ENCODE results near the gene DENND10. TPM values are rescaled to one million over a fixed set of nuclear protein-coding genes. Genes with fewer than 3 reads are reported as not detected.
"Not testable (repeated sequence)": the region's sequence is repeated elsewhere in the genome, so short reads cannot be mapped to it uniquely, and the experiment has no call there.

DENND10 gene
- total RNA-seq, 2 experiments from 2014 or later = 38.8 to 43.1 TPM

- H3K27me3 Mint-ChIP-seq = no peaks in the 10 kb centered on the region
- H3K27ac Mint-ChIP-seq = no peak overlapping the region
- H3K4me1 Mint-ChIP-seq = peaks cover 28% of the 10 kb centered on the region
- POLR2A ChIA-PET = interaction anchor here (0.5 to 1.6 kb wide), 2 partner anchors 14 to 409 kb away, joined by 3 to 5 read pairs; no protein-coding TSS in a partner anchor
- no peak overlapping the region for H3K4me3 Mint-ChIP-seq
- H3K9me3 Mint-ChIP-seq = no peaks in the 10 kb centered on the region
- peaks cover 20% of the 10 kb centered on the region for H3K36me3 Mint-ChIP-seq
- ATAC-seq (ENCODE audit: low read depth) = no peak
- no peak for DNase-seq
Measured at GRCh38 chr10:119176166-119176565, 72.3 kb downstream of the DENND10 start.

GRCh38 chr10:119177708-119178371 lies 73.9 kb downstream of the DENND10 start:
- peak overlapping the region; percentile 87 for H3K27ac Mint-ChIP-seq
- no peaks in the 10 kb centered on the region for H3K9me3 Mint-ChIP-seq
- POLR2A ChIA-PET = interaction anchor here (1.2 kb wide), 1 partner anchor 29 kb away, joined by 4 read pairs; the partner anchor contains the start of gene GRK5
- ATAC-seq (ENCODE audit: low read depth) (peak; percentile 21), DNase-seq (no peak)
- H3K36me3 Mint-ChIP-seq = peaks cover 12% of the 10 kb centered on the region
- peak overlapping the region; percentile 93 for H3K4me3 Mint-ChIP-seq
- H3K27me3 Mint-ChIP-seq = no peaks in the 10 kb centered on the region
- H3K4me1 Mint-ChIP-seq = peaks cover 26% of the 10 kb centered on the region

DNA sequence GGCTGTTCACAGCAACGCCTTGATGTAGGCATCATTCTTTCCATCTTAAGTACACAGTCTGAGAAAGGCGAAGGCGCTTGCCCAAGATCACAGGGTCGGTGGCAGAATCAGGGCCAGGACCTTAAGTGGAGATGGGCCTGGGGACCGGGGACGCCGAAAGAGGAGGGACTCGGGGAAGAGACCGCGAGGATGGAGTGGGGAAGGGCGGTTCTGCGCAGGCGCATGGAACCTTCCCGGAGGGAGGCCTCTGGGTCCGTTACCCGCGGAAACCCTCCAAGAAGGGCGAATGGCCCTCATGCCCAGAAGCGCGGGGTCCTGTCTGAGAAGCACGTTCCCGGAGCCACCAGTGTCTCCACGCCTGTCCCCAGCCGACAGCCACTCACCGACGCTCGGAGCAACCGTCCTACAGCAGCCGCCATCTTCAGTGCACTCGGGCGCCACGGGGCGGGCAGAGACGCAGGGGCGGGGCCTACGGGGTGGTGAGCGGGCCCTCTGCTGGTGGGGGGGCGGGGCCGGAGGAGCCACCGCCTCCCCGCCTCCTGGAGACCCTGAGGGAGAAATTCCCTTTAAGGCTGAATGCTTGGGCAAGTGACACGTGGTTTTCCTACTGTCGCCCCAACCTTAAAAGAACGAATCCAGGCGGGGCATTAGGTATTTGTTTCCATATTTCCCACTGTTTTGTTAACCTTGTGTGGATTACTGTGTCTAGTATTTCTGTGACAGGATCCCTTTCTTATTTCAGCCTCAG lies 74.6 kb downstream of the DENND10 start, which contains the start of gene PRDX3:
Gene PRDX3 (minus strand): TSS at position 441 of the 748 bp plus-strand sequence. CDS start 22 bp downstream, at position 419.
- no peaks in the 10 kb centered on the region for H3K9me3 Mint-ChIP-seq
- H3K36me3 Mint-ChIP-seq = peaks cover 11% of the 10 kb centered on the region
- POLR2A ChIA-PET = interaction anchor here (0.6 to 1.3 kb wide), 6 partner anchors 12 to 99 kb away, joined by 3 to 6 read pairs (median 4); partner anchors contain the start of gene GRK5
- H3K4me1 Mint-ChIP-seq = peaks cover 26% of the 10 kb centered on the region
- peak within 1 kb of the TSS; percentile 87 for H3K27ac Mint-ChIP-seq
- no peaks in the 10 kb centered on the region for H3K27me3 Mint-ChIP-seq
- H3K4me3 Mint-ChIP-seq = peak within 1 kb of the TSS; percentile 93
- peak; percentile 96 for ATAC-seq (ENCODE audit: low read depth)
- DNase-seq = peak; percentile 97

DNA sequence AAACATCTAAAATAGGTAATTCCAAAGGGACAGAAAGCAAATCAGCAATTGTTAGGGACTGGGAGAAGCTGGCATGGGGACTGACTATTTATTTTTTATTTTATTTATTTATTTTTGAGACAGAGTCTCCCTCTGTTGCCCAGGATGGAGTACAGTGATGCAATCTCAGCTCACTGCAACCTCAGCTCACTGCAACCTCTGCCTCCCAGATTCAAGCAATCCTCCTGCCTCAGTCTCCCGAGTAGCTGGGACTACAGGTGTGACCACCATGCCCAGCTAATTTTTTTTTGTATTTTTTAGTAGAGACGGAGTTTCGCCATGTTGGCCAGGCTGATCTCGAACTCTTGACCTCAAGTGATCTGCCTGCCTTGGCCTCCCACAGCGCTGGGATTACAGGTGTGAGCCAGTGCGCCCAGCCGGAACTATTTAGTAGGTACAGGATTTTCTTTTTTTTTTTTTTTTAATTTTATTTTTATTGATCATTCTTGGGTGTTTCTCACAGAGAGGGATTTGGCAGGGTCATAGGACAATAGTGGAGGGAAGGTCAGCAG lies 77.0 kb downstream of the DENND10 start:
- not testable (repeated sequence) for ATAC-seq (ENCODE audit: low read depth); H3K4me3 Mint-ChIP-seq; DNase-seq; H3K27ac Mint-ChIP-seq; H3K9me3 Mint-ChIP-seq; H3K27me3 Mint-ChIP-seq; H3K36me3 Mint-ChIP-seq
- peaks cover 19% of the 10 kb centered on the region for H3K4me1 Mint-ChIP-seq
- POLR2A ChIA-PET = interaction anchor here (0.8 to 1.3 kb wide), 2 partner anchors 9 to 16 kb away, joined by 3 to 4 read pairs; no protein-coding TSS in a partner anchor

- Mint-ChIP-seq H3K9me3 (peaks cover 1% of the 10 kb centered on the region), H3K4me3 (no peak overlapping the region), H3K27me3 (peaks cover 3% of the 10 kb centered on the region), H3K36me3 (no peaks in the 10 kb centered on the region), H3K4me1 (peaks cover 8% of the 10 kb centered on the region), H3K27ac (no peak overlapping the region)
- POLR2A ChIA-PET = no interaction called here
- no peak for DNase-seq
- no peak for ATAC-seq (ENCODE audit: low read depth)
Measured at GRCh38 chr10:119183664-119184412, 79.9 kb downstream of the DENND10 start.

Other genes starting within 250 kb of the DENND10 start
- gene NANOS1, start 74.4 kb upstream of the DENND10 start, total RNA-seq = under 1 TPM; 0.45 to 0.55 TPM
- gene EIF3A, start 23.3 kb upstream of the DENND10 start, total RNA-seq = 100 to 1,000 TPM; 105 to 111 TPM
- gene SFXN4, start 61.6 kb downstream of the DENND10 start, total RNA-seq = 10 to 100 TPM; 23.2 to 24.1 TPM
- 10 to 100 TPM; 93.8 to 99.3 TPM for gene PRDX3, start 74.7 kb downstream of the DENND10 start, total RNA-seq
- gene GRK5, start 103.5 kb downstream of the DENND10 start, total RNA-seq = 10 to 100 TPM; 19.6 to 21.8 TPM